GM12875 (cell line): Measurements from ENCODE around the gene HTR6.

Experiments
- H3K4me3 ChIP-seq: one replicate; pipeline ENCODE4 v1.5.1; 2011; ENCODE audit warnings: low read depth, low read length, control low read depth
- CTCF ChIP-seq: IDR thresholded peaks from 2 replicates; pipeline ENCODE4 v1.5.1; 2011; ENCODE audit warnings: low read depth, mild to moderate bottlenecking, control low read depth, inconsistent platforms, low read length, moderate library complexity, borderline replicate concordance; ENCODE audit not compliant: insufficient read depth

Gene HTR6

GRCh38 chr1:19698181-19698580 is 33.5 kb downstream of the HTR6 start:
- TF ChIP-seq CTCF: no peak
- H3K4me3 ChIP-seq: no peak overlapping the region

- no peak for TF ChIP-seq CTCF
- no peak overlapping the region for H3K4me3 ChIP-seq
These were observed 35.6 kb downstream of the HTR6 start for GRCh38 chr1:19700079-19700777.

- H3K4me3 ChIP-seq: no peak overlapping the region
- no peak for TF ChIP-seq CTCF
These were observed 38.6 kb downstream of the HTR6 start for GRCh38 chr1:19703280-19703679.

- H3K4me3 ChIP-seq: no peak overlapping the region
- TF ChIP-seq CTCF: peak; percentile 96
These were observed 39.8 kb downstream of the HTR6 start for GRCh38 chr1:19704247-19705113.

GRCh38 chr1:19705464-19705863 is 40.8 kb downstream of the HTR6 start:
- TF ChIP-seq CTCF: no peak
- H3K4me3 ChIP-seq: no peak overlapping the region

- no peak overlapping the region for H3K4me3 ChIP-seq
- TF ChIP-seq CTCF: no peak
These were observed 41.5 kb downstream of the HTR6 start for GRCh38 chr1:19706136-19706535.
